D721Med (cell line): ENCODE results near the gene PAX5.
A peak's percentile ranks its signal among the peaks of the same experiment; 100 is the strongest.

Experiments
- DNase-seq: peaks from one replicate; pipeline ENCODE4 v3.0.0; 2011; ENCODE audit warnings: low spot score; ENCODE audit not compliant: insufficient read length
- FAIRE-seq: peaks from 2 replicates; lab custom pipeline; 2011; peaks lifted over from hg19 to GRCh38; lab: Jason Lieb, UNC
- TF ChIP-seq, protein P1 (sequence below): IDR thresholded peaks from 2 replicates; pipeline ENCODE4 v1.5.1; 2012; ENCODE audit warnings: mild to moderate bottlenecking, control low read depth; ENCODE audit not compliant: insufficient read depth; ENCODE audit errors: missing control alignments

PAX5 gene

DNA sequence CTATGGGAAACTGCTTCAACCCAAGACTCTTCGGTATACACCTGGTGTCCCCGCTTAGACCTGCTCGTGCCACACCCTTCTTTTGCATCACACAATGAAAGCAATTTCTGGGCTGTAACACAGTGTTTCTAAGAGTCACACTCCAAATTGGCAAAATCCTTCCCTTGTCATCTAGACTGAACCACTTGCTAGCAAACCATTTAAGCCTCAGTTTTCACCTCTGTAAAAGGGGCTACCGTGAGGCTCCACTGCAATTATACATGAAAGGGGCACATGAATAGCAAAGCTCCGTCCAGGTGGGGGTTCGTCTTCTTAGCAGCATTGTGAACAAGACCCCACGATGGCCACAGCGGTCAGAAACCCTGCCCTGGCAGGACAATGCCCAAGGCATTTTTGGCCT is 166.8 kb downstream of the PAX5 start:
- TF ChIP-seq, protein P1, sequence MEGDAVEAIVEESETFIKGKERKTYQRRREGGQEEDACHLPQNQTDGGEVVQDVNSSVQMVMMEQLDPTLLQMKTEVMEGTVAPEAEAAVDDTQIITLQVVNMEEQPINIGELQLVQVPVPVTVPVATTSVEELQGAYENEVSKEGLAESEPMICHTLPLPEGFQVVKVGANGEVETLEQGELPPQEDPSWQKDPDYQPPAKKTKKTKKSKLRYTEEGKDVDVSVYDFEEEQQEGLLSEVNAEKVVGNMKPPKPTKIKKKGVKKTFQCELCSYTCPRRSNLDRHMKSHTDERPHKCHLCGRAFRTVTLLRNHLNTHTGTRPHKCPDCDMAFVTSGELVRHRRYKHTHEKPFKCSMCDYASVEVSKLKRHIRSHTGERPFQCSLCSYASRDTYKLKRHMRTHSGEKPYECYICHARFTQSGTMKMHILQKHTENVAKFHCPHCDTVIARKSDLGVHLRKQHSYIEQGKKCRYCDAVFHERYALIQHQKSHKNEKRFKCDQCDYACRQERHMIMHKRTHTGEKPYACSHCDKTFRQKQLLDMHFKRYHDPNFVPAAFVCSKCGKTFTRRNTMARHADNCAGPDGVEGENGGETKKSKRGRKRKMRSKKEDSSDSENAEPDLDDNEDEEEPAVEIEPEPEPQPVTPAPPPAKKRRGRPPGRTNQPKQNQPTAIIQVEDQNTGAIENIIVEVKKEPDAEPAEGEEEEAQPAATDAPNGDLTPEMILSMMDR, result no peak
- FAIRE-seq, result no peak
- no peak for DNase-seq

DNA sequence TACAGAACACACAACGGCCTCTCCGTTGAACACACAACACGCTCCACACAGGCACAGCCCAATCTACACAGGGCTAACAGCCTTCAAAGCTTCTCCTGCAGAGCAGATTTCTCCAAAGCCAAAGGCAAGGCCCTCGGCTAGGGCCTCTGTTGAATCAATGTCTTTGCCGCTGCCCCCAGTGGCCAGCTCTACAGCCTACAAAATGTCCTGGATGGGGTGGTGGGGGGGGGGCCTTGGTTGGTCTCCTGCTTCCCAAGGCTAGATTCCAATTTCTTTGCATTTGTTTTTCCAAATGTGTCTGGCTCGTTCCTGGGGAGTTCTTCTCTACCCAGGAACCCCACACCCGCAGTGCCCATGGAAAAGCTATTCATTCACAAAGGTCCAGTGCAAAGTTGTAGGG is 167.2 kb downstream of the PAX5 start:
- no peak for FAIRE-seq
- TF ChIP-seq, protein P1, result no peak
- DNase-seq, result no peak

DNA sequence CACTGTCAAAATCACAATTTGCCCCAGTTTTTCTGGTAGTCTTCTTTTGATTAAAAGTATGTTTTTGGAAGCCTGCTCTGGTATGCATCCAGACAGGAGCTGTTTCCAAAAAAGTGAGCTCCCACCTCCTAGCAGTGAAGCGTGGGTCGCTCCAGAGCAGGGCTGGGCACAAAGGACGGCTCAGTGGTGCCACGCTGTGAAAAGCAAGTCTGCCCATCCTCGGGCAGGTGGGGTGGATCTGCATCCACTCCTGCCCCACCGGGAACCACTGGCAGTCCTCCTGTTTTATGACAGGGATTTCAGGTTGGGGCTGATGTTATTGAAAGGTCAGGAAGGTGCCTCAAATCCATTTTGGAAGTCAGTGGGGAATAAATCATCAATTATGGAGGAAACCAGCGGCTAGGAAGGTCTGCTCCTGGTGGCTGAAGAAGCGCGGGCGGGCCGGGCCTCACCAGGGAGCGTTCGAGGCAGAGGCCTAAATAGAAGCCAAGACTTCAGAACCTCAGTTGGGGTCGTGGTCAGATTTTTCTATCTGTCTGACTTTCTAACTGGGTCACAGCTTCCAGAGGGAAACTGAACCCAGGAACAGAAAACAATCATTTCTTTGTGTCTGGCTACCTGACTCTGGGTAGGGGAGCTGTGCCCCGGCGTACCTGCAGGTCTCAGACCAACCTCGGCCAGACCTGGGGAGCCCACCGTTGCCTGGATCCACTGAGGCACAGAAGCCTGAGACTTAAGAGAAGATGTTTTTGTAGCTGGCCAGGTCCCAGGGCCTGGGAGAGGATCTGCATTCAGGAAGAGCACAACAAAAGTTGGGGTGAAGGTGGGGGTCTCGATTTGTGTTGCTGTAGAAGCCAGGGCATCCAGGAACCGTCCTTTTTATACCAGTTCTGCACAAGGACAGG is 168.1 kb downstream of the PAX5 start:
- FAIRE-seq (no peak), DNase-seq (no peak)
- TF ChIP-seq, protein P1, result no peak

DNA sequence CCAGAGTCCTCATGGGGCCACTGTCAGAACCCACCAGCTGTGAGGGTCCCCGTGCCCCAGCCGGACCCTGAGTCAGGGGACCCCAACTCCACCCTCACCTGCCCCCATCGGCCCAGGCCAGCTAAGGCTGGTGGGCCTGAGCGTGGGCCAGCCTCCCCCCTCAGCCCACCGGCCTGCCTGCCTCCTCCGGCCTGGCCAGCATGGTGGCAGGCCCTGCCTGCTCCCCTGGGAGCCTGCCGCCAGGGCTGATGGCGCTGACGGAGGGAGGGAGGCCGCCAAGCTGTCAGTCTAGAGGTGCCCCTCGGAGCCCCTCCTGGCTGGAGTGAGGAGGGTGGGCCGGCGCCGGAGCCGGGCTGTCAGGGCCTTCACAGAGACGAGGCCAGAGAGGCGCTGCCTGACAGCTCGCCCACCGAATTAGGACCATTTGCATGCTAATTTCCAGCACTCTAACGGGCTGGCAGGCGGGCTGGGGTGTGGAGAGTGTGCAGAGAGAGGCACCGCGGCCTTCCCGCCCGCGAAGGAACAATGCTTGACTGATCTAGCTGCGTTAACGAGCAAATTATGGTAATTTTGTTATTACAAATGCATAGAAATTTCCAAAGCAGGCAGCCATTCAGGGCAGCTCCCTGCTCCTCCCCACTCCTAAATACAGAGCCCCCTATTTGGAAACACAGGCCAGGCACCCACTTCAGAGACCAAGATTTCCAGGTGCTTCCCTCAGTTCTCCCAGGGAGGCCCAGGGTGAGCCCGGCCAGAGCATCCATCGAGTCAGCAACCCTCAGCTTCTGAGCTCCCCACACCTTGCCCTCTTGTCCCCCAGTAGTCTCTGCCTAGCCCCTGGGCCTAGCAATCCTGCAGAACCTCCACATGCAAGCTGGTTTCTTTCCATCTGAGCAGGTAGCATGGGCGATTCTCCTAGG is 169.3 kb downstream of the PAX5 start:
- no peak for DNase-seq

DNA sequence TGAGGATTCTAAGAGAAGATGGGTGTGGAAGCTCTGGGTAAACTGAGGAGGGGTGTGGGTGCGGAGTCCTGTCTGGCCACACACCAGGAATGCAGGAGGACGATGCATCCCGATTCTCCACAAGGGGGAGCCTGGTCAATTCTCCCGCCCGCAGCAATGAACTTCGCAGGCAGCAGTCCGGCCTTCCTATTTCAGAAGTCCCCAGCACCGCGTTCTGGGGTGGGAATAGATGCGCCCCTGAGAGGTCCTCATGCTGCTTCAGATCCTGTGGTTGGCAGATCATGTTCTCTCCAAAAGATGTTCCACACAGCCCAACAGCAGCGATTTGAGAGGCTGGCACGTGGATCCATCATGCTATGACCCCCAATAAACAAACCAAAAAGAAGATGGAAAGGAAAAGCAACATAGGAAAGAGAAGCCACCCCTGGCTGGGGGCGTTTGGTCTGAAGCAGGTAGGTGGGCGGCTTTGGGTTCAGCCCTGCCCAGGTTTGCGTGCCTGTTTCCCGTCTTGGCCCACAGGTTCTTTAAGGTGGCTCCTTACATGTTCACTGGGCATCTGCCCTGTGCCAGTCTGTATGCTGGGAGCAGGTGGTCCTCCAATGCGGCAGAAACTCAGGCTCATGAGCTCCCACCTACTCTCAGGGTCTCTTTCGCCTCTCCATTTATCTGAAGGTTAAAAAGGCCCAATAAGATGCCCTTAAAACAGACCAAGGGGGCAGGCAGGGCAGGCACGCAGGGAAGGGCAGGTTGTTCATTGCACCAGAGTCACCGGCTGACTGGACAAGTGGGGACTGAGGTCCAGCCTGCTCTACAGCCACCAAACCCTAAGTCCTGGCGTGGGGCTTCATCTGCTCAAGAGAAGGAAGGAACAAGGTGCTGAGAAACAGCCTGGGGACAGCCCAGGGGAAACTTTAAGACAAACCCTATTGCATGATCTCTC is 171.6 kb downstream of the PAX5 start:
- TF ChIP-seq, protein P1, result peak; percentile 52
- DNase-seq (no peak), FAIRE-seq (no peak)

More for the DNA sequence above, 169.3 kb downstream of the PAX5 start:
- FAIRE-seq, result no peak
- TF ChIP-seq, protein P1, result no peak

DNA sequence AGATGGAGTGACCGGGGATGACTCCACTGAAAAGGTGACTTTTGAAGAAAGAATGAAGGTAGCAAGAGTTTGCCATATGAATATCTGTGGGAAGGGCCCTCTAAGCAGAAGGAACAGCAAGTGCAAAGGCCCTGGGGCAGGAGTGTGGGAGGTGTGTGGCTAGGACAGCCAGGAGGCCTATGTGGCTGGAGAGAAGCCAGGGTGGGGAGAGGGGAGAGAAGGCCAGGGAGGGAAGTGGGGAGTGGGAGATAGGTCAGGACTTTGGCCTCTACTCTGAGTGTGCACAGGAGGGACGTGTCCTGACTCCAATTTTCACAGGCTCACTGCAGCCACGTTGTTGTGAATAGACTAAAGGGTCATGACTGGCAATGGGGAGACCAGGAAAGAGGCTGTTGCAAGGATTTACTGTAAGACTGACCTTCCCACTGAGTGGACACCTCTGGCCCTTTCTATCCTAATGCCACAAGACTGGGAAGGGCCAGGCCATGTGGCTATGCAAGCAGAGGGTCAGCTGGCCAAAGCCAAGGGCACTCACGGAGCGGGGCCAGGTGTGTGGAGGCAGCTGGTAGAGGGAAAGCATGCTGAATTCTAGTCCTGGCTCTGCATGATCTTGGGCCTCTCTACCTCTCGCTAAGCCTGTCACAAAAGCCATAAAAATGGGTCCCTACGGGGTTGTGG is 172.4 kb downstream of the PAX5 start:
- TF ChIP-seq, protein P1, result no peak
- DNase-seq (no peak), FAIRE-seq (no peak)
